Body of pancreas (tissue), 4 donors: ENCODE results near the gene GRID2.

Source experiments
- CTCF ChIP-seq, 7 experiments: fragments of 450-650 bp in 4 of 7; fragments of 200-600 bp in 3 of 7; sonication (generic) in 3 of 7; IDR thresholded peaks; one replicate each; pipeline ENCODE4 v1.5.1; 2016 to 2019; ENCODE audit warnings: antibody characterized with exemption in 7 of 7
- POLR2A ChIP-seq, 3 donors: fragments of 450-650 bp; IDR thresholded peaks; one replicate each; pipeline ENCODE4 v1.6.1; 2016; ENCODE audit warnings: antibody characterized with exemption in 3 of 3, mild to moderate bottlenecking in 2 of 3

GRCh38 chr4:92551616-92552015 lies 247.8 kb downstream of the GRID2 start:
- TF ChIP-seq CTCF (IDR thresholded peaks at IDR 0.05) (no peak), POLR2A (IDR thresholded peaks at IDR 0.05) (no peak)
